ENCODE data around the gene BICDL2. TPM values are rescaled to one million over a fixed set of nuclear protein-coding genes. Genes with fewer than 3 reads are reported as not detected.

The BICDL2 gene
- total and polyA plus RNA-seq, 9 of the 15 experiments (the other 6 are each of a cell fraction or from before 2014, with no cell fraction given), result 0.09 to 0.28 (median 0.09) TPM; not detected in 6

DNA sequence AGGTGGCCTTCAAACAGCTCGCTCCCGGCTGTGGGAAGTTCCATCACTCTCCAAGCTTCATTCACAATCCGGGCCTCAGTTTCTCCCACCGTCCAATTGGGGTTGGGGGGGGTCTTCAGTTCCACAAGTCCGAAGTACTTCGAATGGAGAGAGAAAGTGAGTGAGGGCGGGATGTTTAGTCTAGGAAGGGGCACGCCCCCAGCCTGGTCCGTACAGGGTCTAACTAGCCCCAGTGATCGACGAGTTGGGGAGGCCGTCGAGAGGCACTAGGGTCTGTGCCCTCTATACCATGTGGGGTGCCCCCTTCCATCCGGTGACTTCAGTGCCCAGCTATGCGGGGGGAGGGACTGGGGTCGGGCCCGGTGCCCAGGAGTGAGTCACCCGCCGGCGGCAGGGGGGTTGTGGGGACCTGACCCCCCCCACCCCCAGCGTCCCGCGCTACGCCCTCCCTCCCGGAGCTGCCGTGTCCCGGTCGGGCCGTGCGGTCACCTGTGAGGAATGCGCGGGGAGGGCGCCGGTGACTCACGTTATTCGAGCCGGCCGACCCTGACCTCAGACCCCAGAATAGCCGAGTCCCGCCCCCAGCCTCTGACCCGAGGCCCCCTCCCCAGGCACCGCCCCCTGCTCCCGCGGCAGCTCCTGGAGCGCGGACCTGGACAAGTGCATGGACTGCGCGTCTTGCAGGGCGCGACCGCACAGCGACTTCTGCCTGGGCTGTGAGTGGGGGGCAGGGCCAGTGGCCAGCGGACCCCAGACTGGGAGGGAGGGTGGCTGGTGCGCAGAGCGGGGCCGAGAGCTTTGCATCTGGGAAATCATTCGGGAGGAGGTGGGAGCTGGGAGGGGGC lies 15.9 kb downstream of the BICDL2 start (continued):
- TF ChIP-seq SIRT6 (IDR thresholded peaks at IDR 0.05; ENCODE audit: low read depth, low read length) (no peak), SP2 (IDR thresholded peaks at IDR 0.05; ENCODE audit: extremely low read depth, low read depth, low read length, poor library complexity, severe bottlenecking) (no peak), KAT8 (IDR thresholded peaks at IDR 0.05; ENCODE audit: low read depth) (no peak), ZNF12 (CRISPR knock-in tag; IDR thresholded peaks at IDR 0.05) (no peak), POU5F1 (IDR thresholded peaks at IDR 0.05; ENCODE audit: borderline replicate concordance, low read depth, low read length, partially characterized antibody) (no peak), PATZ1 (CRISPR knock-in tag; IDR thresholded peaks at IDR 0.05; ENCODE audit: borderline replicate concordance) (no peak), MED1 (CRISPR knock-in tag; IDR thresholded peaks at IDR 0.05; ENCODE audit: borderline replicate concordance) (no peak), EHMT2 (IDR thresholded peaks at IDR 0.05) (no peak), ZNF589 (CRISPR knock-in tag; IDR thresholded peaks at IDR 0.05; ENCODE audit: low read depth) (no peak), SIX5 (IDR thresholded peaks at IDR 0.05; ENCODE audit: borderline replicate concordance in 1 of 2, insufficient read depth in 1 of 2, low read depth in 1 of 2, low read length in 2 of 2) (no peak), BMI1 (IDR thresholded peaks at IDR 0.05; ENCODE audit: low read length) (no peak), ZNF696 (CRISPR knock-in tag; conservative IDR thresholded peaks at IDR 0.05) (no peak), ZEB2 (IDR thresholded peaks at IDR 0.05) (no peak), DIDO1 (tag; IDR thresholded peaks at IDR 0.05; ENCODE audit: low read depth) (no peak), EP300 (IDR thresholded peaks at IDR 0.05; ENCODE audit: low read length) (no peak), E2F6 (IDR thresholded peaks at IDR 0.05; ENCODE audit: borderline replicate concordance in 1 of 2, extremely low read depth in 1 of 2, insufficient read depth in 1 of 2, insufficient read length in 1 of 2, low read depth in 1 of 2, low read length in 1 of 2, poor library complexity in 1 of 2, severe bottlenecking in 1 of 2) (no peak), CEBPG (CRISPR knock-in tag; IDR thresholded peaks at IDR 0.05) (no peak), CEBPG (tag; conservative IDR thresholded peaks at IDR 0.05 in 1 of 2, IDR thresholded peaks at IDR 0.05 in 1 of 2) (no peak), YBX1 (IDR thresholded peaks at IDR 0.05) (no peak), GTF2A2 (tag; IDR thresholded peaks at IDR 0.05) (no peak), PCBP2 (IDR thresholded peaks at IDR 0.05; ENCODE audit: low read depth, low read length, poor library complexity, severe bottlenecking) (no peak)
- TF ChIP-seq, protein P1, sequence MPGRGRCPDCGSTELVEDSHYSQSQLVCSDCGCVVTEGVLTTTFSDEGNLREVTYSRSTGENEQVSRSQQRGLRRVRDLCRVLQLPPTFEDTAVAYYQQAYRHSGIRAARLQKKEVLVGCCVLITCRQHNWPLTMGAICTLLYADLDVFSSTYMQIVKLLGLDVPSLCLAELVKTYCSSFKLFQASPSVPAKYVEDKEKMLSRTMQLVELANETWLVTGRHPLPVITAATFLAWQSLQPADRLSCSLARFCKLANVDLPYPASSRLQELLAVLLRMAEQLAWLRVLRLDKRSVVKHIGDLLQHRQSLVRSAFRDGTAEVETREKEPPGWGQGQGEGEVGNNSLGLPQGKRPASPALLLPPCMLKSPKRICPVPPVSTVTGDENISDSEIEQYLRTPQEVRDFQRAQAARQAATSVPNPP (IDR thresholded peaks at IDR 0.05; ENCODE audit: borderline replicate concordance, insufficient read depth, insufficient read length), result no peak

Data from K562 (cell line).